D721Med (cell line): ENCODE results near the gene DOCK4.

ENCODE experiments used
- DNase-seq: peaks from one replicate; pipeline ENCODE4 v3.0.0; 2011; ENCODE audit warnings: low spot score; ENCODE audit not compliant: insufficient read length
- FAIRE-seq: peaks from 2 replicates; lab custom pipeline; 2011; peaks lifted over from hg19 to GRCh38; lab: Jason Lieb, UNC
- CTCF ChIP-seq: IDR thresholded peaks from 2 replicates; pipeline ENCODE4 v1.5.1; 2012; ENCODE audit warnings: mild to moderate bottlenecking, control low read depth; ENCODE audit not compliant: insufficient read depth; ENCODE audit errors: missing control alignments

Gene DOCK4

GRCh38 chr7:112205343-112206237 lies 609 bp downstream of the DOCK4 start:
- TF ChIP-seq CTCF = no peak
- no peak for FAIRE-seq
- peak; percentile 41 for DNase-seq

DNA sequence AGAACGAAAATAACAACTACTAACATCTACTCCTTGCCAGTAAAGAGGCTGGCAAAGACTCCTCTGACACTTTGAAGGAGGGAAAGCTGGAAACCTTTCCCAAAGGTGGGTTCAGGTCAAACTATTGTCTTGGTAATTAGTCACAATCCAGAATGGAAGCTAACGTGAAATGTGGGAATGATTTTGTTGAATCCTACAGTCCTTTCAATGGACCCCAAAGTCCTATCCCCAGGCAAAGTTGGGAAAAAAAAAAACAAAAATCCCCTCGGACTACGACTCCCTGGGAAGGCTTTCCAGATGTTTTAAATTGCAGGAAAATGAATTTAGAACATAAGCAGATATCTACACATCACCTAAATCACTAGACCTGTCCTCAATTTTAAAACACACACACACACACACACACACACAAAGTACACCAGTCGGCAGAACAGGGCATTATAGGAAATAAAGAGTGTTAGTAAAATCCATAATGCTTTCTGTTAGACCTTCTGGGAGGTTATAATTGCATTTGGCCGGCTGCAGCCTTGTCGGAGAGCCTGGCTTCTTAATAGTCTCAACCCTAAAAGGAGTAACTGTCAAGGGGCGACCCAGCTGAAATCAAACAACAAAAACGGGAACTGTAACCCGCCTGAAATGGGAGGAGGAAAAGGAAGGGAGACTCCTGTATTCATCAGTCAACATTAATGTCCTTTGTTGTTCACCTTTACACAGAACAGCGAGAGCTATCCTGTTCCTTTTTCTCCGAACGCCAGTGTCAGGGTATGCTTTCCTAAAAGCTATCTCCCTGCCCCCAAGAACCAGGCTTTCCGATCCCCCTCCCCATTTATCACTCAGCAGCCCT lies 1.5 kb downstream of the DOCK4 start:
- FAIRE-seq = no peak

GRCh38 chr7:112203365-112203739 lies 2.8 kb downstream of the DOCK4 start:
- TF ChIP-seq CTCF = no peak
- no peak for FAIRE-seq
- DNase-seq = no peak

More for the DNA sequence above, 1.5 kb downstream of the DOCK4 start:
- no peak for TF ChIP-seq CTCF
- no peak for DNase-seq

GRCh38 chr7:112202816-112203215 lies 3.4 kb downstream of the DOCK4 start:
- no peak for FAIRE-seq
- TF ChIP-seq CTCF = no peak
- DNase-seq = no peak

DNA sequence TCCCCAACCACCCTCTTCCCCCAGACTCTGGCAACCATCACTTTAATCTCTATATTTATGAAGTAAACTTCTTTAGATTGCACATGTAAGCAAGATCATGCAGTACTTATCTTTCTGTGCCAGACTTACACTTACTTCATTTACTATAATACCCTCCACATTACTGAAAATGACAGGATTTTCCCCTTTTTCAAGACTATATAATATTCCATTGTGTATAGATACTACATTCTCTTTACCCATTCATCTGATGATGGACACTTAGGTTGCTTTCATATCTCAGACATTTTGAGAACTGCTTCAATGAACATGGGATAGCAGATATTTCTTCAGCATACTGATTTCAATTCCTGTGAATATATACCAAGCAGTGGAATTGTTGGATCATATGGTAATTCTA lies 4.4 kb downstream of the DOCK4 start:
- no peak for TF ChIP-seq CTCF
- no peak for FAIRE-seq

DNA sequence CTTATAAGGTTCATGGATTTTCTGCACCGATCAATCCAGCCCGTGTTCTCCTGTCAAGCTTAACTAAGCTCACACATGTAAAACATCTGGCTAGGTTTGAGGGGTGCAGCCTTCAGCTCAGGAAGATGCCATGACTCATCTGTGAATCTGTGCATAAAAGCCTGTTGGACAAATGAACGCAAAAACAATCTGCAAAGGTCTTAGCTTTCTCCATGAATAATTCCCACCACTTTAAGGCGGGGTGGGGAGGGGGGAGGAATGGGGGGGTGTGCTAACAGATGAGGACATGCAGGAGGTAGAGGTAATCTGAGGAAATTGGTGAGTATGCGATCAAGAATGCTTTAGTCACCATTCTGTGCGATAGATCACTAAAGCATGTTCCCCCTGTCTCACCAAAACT lies 4.8 kb downstream of the DOCK4 start:
- FAIRE-seq = no peak
- no peak for DNase-seq
- no peak for TF ChIP-seq CTCF

More for the DNA sequence above, 4.4 kb downstream of the DOCK4 start:
- DNase-seq = no peak
